ENCODE data around the gene KBTBD6. TPM values are rescaled to one million over a fixed set of nuclear protein-coding genes. Genes with fewer than 3 reads are reported as not detected.
A peak's percentile ranks its signal among the peaks of the same experiment; 100 is the strongest.

The KBTBD6 gene
- total and polyA plus RNA-seq, 2 of the 13 experiments (the other 11 are each of a cell fraction or from before 2014, with no cell fraction given): 4.4 to 12.0 TPM

DNA sequence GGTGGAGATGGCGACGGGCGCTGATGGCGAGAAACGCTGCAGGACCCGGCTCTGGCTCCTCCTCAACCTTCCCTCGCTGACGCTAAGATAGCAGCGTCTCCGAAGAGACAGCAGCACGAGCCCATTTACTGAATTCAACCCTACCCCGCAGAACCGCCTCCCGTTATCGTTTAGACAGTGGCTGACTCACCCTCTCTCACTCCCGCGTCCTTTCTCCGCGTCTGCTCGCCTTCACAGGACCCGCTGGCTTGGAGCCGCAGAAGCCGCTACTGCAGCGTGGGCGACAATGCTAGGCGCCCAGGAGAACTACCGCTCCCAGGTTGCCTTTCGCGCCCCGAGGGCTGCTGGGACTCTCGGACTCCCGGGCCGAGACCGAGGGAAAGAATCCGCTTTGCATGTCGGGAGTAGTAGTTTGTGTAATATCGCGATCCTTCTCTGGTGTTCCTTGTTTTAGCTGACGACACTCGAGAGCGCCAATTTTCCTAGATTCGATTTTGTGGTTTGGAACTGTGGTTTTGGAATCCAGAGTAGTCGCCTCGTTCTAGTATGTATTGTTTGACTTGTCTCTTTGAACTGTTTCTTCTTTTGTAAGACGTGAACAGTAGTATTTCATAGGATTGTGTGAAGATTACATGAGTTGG, at the start of gene KBTBD6 (continued):
- TF ChIP-seq, protein P1, sequence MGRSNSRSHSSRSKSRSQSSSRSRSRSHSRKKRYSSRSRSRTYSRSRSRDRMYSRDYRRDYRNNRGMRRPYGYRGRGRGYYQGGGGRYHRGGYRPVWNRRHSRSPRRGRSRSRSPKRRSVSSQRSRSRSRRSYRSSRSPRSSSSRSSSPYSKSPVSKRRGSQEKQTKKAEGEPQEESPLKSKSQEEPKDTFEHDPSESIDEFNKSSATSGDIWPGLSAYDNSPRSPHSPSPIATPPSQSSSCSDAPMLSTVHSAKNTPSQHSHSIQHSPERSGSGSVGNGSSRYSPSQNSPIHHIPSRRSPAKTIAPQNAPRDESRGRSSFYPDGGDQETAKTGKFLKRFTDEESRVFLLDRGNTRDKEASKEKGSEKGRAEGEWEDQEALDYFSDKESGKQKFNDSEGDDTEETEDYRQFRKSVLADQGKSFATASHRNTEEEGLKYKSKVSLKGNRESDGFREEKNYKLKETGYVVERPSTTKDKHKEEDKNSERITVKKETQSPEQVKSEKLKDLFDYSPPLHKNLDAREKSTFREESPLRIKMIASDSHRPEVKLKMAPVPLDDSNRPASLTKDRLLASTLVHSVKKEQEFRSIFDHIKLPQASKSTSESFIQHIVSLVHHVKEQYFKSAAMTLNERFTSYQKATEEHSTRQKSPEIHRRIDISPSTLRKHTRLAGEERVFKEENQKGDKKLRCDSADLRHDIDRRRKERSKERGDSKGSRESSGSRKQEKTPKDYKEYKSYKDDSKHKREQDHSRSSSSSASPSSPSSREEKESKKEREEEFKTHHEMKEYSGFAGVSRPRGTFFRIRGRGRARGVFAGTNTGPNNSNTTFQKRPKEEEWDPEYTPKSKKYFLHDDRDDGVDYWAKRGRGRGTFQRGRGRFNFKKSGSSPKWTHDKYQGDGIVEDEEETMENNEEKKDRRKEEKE (IDR thresholded peaks at IDR 0.05): no peak
- TF ChIP-seq AHR (CRISPR knock-in tag; IDR thresholded peaks at IDR 0.05) (no peak), ETV6 (CRISPR knock-in tag; conservative IDR thresholded peaks at IDR 0.05) (0 out of 2 replicates have a peak, but pooled peaks have one; percentile 45), HNRNPLL (IDR thresholded peaks at IDR 0.05; ENCODE audit: low read depth, low read length, poor library complexity, severe bottlenecking) (peak; percentile 75), ZNF317 (CRISPR knock-in tag; IDR thresholded peaks at IDR 0.05) (0 out of 2 replicates have a peak, but pooled peaks have one; percentile 16), SNRNP70 (IDR thresholded peaks at IDR 0.05; ENCODE audit: low read depth, low read length) (no peak), MXD4 (CRISPR knock-in tag; IDR thresholded peaks at IDR 0.05) (peak; percentile 29; the same call in 1 of the 2 replicates), POGZ (CRISPR knock-in tag; IDR thresholded peaks at IDR 0.05) (peak; percentile 95), ZFP37 (CRISPR knock-in tag; IDR thresholded peaks at IDR 0.05; ENCODE audit: borderline replicate concordance) (no peak), RBM22 (optimal IDR thresholded peaks at IDR 0.05; ENCODE audit: low read length) (no peak), ZNF775 (CRISPR knock-in tag; IDR thresholded peaks at IDR 0.05; ENCODE audit: borderline replicate concordance) (no peak), ZNF589 (CRISPR knock-in tag; conservative IDR thresholded peaks at IDR 0.05) (no peak), NRL (CRISPR knock-in tag; IDR thresholded peaks at IDR 0.05; ENCODE audit: borderline replicate concordance) (0 out of 2 replicates have a peak, but pooled peaks have one; percentile 75), MIXL1 (CRISPR knock-in tag; IDR thresholded peaks at IDR 0.05) (peak; percentile 78)
- TF ChIP-seq, protein P2, sequence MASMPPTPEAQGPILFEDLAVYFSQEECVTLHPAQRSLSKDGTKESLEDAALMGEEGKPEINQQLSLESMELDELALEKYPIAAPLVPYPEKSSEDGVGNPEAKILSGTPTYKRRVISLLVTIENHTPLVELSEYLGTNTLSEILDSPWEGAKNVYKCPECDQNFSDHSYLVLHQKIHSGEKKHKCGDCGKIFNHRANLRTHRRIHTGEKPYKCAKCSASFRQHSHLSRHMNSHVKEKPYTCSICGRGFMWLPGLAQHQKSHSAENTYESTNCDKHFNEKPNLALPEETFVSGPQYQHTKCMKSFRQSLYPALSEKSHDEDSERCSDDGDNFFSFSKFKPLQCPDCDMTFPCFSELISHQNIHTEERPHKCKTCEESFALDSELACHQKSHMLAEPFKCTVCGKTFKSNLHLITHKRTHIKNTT (CRISPR knock-in tag; IDR thresholded peaks at IDR 0.05): 0 out of 2 replicates have a peak, but pooled peaks have one; percentile 84
- TF ChIP-seq, protein P3, sequence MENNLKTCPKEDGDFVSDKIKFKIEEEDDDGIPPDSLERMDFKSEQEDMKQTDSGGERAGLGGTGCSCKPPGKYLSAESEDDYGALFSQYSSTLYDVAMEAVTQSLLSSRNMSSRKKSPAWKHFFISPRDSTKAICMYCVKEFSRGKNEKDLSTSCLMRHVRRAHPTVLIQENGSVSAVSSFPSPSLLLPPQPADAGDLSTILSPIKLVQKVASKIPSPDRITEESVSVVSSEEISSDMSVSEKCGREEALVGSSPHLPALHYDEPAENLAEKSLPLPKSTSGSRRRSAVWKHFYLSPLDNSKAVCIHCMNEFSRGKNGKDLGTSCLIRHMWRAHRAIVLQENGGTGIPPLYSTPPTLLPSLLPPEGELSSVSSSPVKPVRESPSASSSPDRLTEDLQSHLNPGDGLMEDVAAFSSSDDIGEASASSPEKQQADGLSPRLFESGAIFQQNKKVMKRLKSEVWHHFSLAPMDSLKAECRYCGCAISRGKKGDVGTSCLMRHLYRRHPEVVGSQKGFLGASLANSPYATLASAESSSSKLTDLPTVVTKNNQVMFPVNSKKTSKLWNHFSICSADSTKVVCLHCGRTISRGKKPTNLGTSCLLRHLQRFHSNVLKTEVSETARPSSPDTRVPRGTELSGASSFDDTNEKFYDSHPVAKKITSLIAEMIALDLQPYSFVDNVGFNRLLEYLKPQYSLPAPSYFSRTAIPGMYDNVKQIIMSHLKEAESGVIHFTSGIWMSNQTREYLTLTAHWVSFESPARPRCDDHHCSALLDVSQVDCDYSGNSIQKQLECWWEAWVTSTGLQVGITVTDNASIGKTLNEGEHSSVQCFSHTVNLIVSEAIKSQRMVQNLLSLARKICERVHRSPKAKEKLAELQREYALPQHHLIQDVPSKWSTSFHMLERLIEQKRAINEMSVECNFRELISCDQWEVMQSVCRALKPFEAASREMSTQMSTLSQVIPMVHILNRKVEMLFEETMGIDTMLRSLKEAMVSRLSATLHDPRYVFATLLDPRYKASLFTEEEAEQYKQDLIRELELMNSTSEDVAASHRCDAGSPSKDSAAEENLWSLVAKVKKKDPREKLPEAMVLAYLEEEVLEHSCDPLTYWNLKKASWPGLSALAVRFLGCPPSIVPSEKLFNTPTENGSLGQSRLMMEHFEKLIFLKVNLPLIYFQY (CRISPR knock-in tag; IDR thresholded peaks at IDR 0.05; ENCODE audit: borderline replicate concordance): no peak

All from HepG2 (cell line).